Measurements from ENCODE around the gene HNRNPDL. TPM values are rescaled to one million over a fixed set of nuclear protein-coding genes. Genes with fewer than 3 reads are reported as not detected.
A peak's percentile ranks its signal among the peaks of the same experiment; 100 is the strongest.

Gene HNRNPDL
- total RNA-seq, 1 donor: 148 TPM

- no peak for DNase-seq (ENCODE audit: low read depth)
- TF ChIP-seq CTCF (IDR thresholded peaks at IDR 0.05; ENCODE audit: insufficient read depth, low read length): no peak
- H3K4me3 ChIP-seq (ENCODE audit: low read depth, low read length): no peak overlapping the region
These were observed 33.0 kb upstream of the HNRNPDL start for GRCh38 chr4:82463221-82463620.

GRCh38 chr4:82462415-82462831 is 32.2 kb upstream of the HNRNPDL start:
- peak; percentile 81 for TF ChIP-seq CTCF (IDR thresholded peaks at IDR 0.05; ENCODE audit: insufficient read depth, low read length)
- peak; percentile 92 for DNase-seq (ENCODE audit: low read depth)
- no peak overlapping the region for H3K4me3 ChIP-seq (ENCODE audit: low read depth, low read length)

GRCh38 chr4:82461710-82462109 is 31.4 kb upstream of the HNRNPDL start:
- DNase-seq (ENCODE audit: low read depth): no peak
- TF ChIP-seq CTCF (IDR thresholded peaks at IDR 0.05; ENCODE audit: insufficient read depth, low read length): no peak
- no peak overlapping the region for H3K4me3 ChIP-seq (ENCODE audit: low read depth, low read length)

GRCh38 chr4:82458729-82459128 is 28.5 kb upstream of the HNRNPDL start:
- TF ChIP-seq CTCF (IDR thresholded peaks at IDR 0.05; ENCODE audit: insufficient read depth, low read length): no peak
- H3K4me3 ChIP-seq (ENCODE audit: low read depth, low read length): no peak overlapping the region
- no peak for DNase-seq (ENCODE audit: low read depth)

GRCh38 chr4:82457266-82457665 is 27.0 kb upstream of the HNRNPDL start:
- no peak for TF ChIP-seq CTCF (IDR thresholded peaks at IDR 0.05; ENCODE audit: insufficient read depth, low read length)
- no peak overlapping the region for H3K4me3 ChIP-seq (ENCODE audit: low read depth, low read length)
- no peak for DNase-seq (ENCODE audit: low read depth)

GRCh38 chr4:82452026-82452425 is 21.8 kb upstream of the HNRNPDL start:
- H3K4me3 ChIP-seq (ENCODE audit: low read depth, low read length): no peak overlapping the region
- TF ChIP-seq CTCF (IDR thresholded peaks at IDR 0.05; ENCODE audit: insufficient read depth, low read length): no peak
- no peak for DNase-seq (ENCODE audit: low read depth)

Measured in fibroblast of the aortic adventitia (primary cell).